GM18508 (cell line): ENCODE data around the gene TMEM40.

Experiments used
- ATAC-seq: cut with Tn5 transposase; IDR thresholded peaks from one replicate; pipeline ENCODE4 v1.9.1; 2021; ENCODE audit warnings: moderate number of reproducible peaks; ENCODE audit not compliant: insufficient read depth, unreplicated experiment

TMEM40 gene

DNA sequence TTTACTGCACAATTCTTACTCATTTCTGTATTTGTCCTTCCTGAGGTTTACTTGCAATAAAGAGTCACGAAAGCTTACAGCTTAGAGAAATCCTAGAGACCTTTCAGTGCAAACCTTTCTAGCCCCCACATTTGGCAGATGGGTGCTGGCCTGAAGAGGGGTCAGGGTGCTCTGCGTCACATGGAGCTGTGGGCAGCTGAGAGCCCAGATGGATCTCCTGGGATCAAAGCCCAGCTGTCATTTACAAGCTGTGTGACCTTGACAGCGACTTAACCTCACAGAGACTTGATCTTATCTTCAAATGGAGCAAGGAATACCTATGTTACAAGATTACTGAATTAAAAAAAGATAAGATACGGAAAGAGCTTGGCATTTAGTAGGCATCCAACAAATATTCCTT, 71.1 kb downstream of the TMEM40 start:
- no peak for ATAC-seq

DNA sequence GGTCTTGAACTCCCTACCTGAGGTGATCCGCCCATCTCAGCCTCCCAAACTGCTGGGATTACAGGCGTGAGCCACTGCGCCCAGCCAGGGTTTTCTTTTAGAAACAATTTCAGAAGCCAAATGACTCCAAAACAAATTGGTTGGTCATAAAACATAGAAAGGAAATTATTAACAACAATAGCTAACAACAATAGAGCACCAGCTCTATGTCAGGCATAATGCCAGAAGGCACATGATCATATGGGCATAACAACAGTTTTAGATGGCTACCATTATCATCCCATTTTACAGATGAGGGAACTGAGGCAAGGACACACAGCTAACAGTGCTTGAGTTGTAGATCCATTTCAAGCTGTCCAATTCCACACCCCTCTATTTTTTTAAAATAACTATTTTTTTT, 73.0 kb downstream of the TMEM40 start:
- no peak for ATAC-seq
